Ureter (tissue), 1 donor: ENCODE measurements around the gene FOXP1. TPM values are rescaled to one million over a fixed set of nuclear protein-coding genes. Genes with fewer than 3 reads are reported as not detected.

Source experiments
- DNase-seq: peaks from one replicate; pipeline ENCODE4 v3.0.0-alpha.2; 2020; ENCODE audit warnings: low spot score
- total RNA-seq: library from RNA; stranded (reverse); gene quantifications from one replicate; pipeline ENCODE4 v1.2.4, GENCODE V29; 2023
- donor health status: DM: yes; HTN: yes; CAD: no.

Gene FOXP1
- total RNA-seq, 1 donor from 2014 or later, result 179 TPM

DNA sequence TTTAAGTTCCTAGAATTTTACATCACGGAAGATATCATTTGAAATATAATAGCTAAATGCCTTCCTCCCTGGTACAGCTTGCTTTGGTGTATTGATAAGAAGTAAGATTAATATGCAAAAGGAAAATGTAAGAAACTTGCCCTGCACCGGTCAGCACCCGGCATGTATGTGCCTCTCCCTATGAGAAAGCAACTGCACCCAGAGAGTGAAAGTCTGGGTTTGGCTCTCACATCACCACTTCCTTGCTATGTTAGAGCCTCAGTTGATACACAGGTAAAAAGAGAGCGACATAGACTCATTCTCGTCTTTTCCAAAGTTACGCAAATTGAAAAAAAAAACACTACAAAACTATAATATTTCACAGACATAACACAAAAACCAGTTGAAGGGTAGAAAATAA lies 96.7 kb downstream of the FOXP1 start:
- DNase-seq, result no peak

DNA sequence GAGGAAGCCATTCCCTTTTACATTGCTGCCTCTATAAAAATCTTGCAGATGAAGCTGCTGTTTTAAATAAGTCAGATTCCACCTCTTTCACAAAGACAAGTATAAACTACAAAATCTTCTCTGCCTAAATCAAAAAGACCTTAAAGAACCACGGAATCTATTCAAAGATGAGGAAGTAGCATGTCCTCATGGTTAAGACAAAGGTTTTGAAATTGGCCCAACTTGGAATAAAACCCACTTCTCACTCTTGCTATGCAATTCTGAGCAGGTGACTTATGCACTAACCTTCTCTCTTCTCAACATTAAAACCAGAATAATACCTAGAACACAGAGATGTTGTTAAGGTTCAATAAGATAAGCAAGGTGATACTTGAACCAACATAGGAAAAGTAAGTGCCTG lies 97.6 kb downstream of the FOXP1 start:
- no peak for DNase-seq

DNA sequence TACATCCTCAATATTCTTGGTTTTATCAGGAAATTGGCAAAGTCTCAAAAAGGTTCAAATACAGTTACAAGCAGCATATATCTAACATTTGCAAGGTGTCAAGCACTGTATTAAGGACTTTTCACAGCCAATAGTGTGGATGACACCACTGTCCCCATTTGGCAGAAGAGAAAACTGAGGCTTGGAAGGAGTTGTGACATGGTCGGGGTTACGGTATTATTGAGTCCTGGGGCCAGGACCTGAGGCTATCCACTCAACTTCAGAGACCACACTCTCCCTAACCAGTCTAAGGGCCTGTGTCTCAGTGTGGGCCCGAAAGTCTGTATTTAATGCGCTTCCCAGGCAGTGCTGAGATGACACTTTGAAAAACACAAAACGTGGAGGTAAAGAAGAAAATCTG lies 99.1 kb downstream of the FOXP1 start:
- DNase-seq, result no peak

DNA sequence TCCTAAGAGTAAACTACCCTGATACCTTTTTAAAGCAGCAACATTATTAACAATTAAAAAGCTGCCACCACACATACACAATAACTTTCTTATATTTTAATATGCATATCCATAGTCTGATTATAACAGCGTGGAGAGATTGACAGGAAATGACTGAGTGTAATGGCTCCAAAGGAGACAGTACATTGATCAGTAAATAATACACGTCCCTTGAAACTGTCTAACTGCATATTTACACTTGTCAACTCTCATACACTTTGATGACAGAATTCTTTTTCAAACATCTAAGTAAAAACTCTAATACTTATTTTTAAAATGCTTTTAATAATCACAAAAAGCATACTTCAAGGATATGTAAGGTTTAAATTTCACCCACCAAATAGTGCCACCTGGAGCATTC lies 99.5 kb downstream of the FOXP1 start:
- DNase-seq, result no peak

DNA sequence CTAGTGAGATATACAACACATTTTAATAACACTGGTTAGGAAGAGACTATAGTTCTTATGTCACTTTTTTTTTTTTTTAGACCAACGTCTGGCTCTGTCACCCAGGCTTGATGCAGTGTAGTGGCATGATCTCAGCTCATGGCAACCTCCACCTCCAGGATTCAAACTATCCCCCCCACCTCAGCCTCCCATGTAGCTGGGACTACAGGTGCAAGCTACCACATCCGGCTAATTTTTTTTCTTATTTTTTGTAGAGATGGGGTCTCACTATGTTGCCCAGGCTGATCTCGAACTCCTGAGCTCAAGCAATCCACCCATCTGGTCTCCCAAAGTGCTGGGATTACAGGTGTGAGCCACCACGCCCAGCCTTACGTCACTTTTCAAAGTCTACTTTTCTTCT lies 100.8 kb downstream of the FOXP1 start:
- DNase-seq, result no peak

DNA sequence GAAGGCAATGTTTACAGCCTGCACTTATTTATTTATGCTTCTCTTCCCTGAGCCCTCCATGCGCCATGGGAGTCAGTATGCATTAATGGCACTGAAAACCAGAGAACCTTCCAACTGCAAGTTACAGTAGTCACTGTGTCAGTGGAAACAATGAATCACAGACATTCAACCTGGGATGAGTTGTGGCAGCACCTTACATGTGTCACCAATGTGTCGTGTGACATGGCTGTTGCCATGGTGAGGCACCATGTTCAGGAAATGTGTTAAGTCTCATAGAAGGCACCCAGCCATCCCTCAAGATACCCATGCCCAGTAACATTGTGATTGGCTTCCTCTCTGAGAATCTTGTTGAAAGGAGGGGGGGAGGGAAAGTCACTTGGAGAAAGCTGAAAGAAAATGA lies 105.0 kb downstream of the FOXP1 start:
- no peak for DNase-seq

DNA sequence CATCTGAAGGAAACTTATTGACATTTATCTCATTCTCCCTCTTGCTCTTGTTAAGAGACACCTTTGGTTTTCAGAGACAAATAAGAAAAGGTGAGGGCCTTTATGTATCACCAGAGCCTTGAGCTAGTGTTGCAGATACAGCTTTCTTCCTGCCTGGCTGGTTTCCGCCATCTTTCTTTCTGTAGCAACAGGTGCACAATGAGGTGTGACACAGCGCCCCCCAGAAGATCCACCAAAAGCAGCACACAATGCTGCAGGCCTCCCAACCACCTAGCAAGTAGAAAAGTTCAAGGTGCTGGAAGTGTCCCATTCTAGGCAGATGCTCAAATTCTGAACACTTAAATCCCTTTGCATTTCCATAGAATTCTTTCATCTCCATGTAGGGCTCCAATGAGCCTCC lies 106.6 kb downstream of the FOXP1 start:
- no peak for DNase-seq

DNA sequence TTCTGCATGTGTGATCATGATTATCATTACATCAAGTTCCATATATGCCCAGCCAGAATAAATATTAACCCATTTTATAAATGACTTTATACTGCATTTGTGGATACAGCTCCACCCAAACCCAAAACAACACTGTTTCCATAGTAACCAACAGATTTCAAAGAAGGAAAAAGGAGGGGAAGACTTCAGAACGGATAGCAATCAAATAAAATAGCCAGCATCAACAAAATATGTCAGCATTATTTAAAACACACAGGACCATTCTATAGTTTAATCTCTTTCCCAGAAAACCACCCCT lies 114.4 kb downstream of the FOXP1 start:
- DNase-seq, result no peak

DNA sequence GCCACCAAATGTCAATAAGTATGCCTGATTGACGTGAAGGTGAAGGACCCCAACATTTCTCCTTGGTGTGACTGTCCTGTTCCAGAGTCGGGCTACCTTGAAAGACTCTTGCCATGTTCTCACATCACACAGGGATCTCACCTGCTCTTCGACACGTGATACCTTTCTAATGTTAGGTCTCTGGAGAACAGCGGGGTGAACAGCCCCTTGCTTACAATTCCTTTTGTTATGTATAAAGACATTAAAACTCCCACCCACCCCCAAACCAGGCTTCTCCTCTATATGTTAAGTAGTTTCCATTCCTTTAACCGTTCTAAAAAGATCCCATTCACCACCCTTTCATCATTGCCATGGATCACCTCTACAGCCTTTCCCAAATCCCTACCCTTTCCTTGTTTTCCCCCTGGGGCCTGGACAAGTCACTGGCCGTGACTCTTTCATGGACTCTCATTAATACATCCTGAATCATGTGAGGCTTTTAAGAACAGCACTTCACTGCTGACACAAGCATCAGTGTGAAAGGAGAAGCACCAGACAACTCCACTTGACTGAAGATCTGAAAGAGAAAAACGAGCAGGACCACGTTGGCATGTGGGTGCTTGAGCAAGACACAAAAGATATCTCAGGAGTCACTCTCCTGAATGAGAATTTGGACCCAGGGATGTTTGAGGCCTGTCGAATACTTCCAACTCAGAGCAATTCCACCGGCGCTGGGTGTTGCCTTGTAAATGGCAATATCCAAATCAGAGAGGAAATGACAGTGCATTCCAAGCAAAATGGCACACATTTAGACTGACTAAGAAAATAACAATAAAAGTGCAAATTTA lies 115.0 kb downstream of the FOXP1 start:
- DNase-seq, result no peak

DNA sequence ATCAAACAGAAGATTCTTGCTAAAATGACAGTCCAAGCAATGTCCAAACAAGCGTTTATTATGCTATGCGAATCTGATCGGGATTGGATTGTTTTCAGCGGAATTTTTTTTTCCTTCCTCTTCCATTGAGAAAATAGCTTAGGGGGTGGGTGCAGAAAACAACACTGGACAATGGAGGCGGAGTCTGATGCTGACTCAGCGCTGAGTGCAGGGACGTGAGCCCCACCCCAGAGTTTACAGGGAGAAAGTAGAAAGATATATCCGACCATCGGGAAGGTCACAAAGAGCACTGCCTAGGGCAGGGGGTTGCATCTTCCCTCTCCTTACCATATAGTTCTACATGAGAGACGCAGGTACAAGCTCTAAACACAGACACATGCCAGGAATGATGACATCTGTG lies 117.0 kb downstream of the FOXP1 start:
- no peak for DNase-seq

DNA sequence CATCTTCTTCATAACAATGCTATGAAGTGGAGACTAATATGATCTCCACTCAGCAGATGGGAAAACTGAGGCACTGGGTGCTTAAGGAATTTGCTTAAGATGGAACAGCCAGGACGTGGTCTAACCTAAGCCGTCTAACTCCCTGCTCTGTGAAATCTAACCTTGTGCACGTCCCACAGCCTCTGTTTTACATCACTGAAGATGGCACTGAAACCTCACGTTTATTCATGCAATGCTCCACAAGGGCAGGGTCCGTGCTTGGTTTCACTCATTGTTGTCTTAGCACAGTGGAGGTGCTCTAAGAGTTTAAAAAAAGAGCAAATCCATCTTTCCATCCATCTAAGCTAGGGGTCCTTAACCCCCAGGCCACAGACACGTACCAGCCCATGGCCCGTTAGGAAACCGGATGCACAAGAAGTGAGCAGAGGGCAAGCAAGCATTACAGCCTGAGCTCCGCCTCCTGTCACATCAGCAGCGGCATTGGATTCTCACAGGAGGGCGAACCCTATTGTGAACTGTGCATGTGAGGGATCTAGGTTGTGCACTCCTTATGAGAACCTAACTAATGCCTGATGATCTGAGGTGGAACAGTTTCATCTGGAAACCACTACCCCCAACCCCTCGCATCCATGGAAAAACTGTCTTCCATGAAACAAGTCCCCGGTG lies 118.0 kb downstream of the FOXP1 start:
- DNase-seq, result no peak

DNA sequence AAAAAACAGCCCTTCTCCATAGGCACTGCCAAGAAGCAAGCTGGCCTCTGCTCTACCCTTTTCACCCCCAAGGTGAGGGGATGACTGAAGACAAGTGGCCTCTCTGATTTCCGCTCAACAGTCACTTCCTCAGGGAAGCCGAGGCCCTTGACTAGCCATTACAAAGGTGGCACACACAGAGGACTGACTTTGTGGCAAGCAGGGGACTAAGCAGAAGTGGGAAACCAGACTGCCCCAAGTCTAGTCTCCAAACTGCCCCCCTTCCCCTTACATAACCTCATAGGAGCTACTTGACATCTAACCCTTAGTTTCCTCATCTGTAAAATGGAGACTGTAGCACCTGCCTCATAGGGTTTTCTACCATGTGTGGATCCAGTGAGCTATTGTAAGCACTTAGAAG lies 118.9 kb downstream of the FOXP1 start:
- no peak for DNase-seq

DNA sequence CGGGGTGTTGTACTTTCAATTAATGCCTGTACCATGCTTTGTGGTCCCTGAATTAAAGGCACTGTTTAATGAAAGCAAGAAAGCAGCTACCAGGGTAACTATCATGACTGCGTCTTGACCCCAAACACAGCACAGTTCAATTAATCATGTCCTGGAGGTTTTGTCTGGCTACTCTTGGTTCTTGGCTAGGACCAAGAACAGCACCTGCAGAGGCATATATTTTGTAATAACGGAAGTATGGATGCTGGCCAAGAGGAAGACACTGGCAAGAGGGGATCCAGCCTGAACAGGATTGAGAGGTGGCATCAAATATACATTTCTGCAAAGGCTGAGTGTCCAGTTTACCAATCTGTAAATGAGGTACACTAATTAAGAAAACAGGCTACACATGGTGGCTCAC lies 119.9 kb downstream of the FOXP1 start:
- DNase-seq, result no peak

DNA sequence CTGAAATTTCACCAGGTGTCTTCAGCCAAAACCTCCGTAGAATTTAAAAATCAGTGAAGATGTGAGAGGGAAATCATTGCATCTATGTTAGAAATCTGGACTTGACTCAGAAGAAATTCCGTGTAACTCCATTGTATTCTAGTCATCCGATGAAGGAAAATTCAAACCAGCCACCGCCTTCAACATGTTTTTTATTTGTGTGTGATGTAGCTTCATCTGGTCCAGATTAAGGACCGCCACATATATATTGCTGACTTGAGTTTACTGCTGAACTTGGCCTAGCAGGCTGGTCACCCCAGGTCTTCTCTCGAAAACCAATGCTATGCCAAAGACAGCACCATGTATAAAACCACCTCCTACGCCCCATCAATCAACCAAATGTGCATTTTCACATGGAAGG lies 120.9 kb downstream of the FOXP1 start:
- DNase-seq, result no peak

DNA sequence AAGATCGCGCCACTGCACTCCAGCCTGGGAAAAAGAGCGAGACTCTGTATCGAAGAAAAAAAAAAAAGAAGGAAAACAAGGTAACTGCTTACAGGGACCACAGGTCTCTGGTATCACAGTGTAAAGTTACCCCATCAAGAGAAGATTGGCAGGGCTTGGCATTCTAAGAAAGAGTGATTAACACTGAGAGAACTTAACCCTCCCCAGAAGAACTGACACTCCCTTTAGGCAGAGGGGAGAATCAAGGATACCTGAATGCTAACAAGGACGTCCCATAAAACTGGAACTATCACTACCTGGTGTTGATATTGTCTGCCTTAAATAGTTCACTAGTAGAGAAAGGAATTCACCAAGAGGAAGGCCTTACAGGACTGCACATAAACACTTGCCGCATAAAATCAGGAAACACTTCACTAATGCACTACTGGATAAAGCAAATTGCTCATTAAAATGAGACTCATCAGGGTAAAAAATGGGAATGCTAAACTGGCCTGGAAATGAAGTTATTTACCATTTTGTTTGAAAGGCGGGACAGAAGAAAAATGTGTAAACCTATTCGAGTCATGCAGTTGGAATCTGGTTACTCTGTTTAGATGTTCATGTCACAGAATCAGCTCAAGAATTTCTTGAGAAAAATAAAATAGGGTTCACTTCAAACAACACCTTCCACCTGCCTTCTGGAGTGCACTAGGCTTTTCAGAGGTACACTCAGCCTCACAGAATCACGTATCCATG lies 121.6 kb downstream of the FOXP1 start:
- DNase-seq, result no peak

DNA sequence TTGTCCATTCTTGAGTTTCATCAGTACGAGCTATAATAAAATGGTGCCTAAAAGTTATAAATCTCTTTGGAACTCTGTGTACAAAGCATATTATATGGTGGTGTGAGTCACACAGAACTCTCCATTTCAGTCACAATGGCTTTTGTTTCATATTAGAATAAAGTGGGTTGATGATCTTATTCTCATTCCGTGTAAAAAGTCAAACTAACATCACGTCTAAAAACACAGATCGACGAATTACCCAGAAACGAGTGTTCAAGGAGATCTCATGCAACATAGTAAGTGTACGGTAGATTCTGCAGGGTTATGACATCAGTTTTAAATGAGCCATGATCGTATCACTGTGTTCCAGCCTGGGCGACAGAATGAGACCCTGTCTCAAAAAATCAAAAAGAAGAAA lies 122.4 kb downstream of the FOXP1 start:
- DNase-seq, result no peak

DNA sequence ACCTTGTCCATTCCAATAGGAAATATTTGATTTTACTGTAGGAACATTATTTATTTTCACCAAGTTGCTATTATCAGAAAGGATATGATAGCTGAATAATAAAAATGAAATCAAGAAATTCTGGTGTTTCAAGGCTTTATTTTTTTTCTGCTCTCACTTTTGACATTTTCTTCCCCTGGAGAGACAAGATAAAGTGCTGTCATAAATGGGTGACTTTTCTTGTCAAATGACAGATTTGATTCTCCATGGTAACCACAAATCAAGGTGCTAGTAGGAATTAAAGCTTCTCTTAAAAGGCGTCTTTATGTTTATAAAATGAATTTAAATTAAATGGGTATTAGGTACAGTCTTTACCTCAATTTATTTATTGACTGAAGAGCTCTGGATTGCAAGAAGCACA lies 124.6 kb downstream of the FOXP1 start:
- DNase-seq, result no peak

DNA sequence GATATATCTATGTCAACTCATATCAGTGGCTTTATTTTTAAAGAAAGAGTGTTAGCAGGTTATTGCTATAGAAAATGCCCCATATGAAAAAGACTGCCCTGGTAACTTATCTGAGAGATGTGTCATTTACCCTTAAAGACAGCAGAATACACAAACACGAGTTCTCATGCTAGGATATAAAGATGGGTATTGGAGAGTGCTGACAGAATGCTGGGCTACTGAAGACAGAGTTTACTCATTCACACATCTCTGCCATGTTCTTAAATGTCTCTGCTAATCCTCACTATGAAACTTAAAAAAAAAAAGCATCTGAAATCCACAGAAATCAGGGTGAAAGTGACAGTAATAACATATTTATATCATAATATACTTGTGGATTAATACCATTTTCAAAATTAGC lies 126.7 kb downstream of the FOXP1 start:
- no peak for DNase-seq

DNA sequence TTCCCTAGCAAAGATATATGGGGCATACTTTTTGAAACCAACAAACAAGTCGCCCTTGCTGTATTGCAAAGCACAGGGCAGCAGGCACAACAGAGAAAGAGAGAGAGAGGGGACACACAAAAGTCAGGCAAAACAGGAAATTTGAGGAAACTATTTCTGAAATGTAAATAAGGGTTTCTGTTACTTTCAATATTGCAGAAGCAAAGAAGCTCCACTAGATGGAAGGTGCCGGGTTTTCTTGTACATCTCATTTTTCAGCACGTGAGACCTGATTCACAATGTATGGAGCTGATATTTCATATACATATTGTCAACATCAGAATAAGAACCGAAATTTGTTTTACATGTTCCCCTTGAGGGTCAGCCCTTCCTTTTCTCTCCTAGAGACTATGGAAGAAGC lies 127.4 kb downstream of the FOXP1 start:
- no peak for DNase-seq

DNA sequence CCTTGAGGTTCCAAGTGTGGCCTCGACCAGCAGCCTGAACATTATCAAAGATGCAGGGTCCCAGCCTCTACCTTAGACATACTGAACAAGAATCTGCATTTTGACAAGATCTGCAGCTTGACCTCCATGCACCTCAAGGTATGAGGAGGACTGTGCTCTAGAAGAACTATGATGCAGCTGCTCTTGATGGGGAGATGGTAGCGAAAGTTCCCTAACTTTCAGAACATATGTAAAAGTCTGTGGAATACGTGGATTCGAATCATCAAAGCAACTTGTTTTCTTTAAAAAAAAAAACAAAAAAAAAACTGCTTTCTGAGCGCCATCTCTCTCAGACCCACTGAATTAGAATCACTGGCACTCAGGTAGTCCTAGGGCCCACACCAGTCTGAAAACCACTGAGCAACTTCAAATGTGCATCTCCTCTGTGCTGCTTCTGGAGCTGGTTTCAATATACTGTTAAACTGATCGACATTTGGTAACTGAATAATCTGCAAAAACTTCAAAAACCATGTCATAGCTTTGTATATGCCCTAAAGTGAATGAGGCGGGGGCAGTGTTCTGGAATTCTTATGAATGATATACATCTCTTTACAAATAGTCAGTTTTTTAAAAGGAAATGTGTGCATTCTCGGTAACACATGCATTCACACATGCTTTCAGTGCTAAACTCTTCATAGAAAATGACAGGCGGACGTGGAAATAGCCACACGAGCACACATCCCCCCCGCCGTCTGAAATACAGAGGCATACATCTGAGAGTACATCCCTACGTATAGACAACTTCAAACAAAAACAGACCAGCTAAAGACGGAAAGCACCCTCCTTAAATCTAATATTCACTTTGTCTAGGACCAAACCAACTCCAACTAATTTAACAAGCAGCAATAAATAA lies 128.8 kb downstream of the FOXP1 start:
- DNase-seq, result no peak

DNA sequence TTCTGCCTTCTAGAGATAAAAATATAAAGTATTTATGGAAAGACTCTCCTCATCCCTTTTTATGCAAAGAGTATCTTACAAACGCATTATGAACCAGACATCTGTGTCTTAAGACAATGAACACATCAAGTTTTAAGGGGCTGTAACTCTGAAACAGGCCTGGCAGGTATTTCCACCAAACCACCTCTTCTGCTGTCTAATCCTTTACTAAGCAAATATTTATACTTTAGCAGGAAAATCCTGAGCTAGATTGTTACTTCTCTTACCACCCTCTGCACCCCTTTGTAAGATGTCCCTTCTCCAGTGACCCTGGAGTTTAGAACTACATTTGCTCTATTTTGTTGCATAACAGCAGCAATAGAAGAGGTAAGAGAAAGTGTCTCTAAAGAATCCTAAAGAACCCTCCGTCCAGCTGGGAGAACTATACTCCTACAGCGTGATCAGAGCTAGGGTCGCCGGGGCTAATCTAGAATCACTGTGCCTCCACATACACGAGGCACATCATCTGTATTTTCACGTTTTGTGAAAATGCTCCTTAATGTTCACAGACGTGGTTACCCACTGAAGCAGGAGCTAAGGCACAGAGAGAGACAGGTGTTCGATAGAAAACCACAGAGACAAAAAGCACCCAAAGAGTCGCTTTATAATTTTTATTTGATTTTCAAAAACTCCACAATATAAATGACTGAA lies 129.6 kb downstream of the FOXP1 start:
- no peak for DNase-seq

DNA sequence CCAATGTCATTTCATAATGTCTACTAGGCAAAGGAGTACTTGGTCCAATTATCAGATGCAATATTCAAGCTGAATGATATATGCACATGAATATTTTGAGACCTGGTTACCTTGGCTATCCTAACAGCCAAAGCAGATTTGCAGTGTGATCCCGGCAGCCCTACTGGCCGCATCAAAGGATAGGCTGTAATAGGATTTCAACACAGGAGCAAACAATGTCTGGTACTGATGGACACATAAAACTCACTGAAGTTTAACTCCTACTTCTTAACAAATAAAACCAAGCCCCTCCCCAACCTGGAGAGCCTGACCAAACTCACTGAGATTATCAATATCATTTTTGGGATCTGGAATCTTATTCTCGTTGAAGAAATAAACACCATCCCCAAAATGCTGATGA lies 130.2 kb downstream of the FOXP1 start:
- no peak for DNase-seq
